T-helper 2 cell treated with Interferon-gamma antibody and Interleukin-4, amounts not matched to agents 5 μg/mL and 100 μg/mL, for 36 hours (primary cell): ENCODE data around the gene CCDC201.

Experiments
- DNase-seq: peaks from one replicate; pipeline ENCODE4 v3.0.0; 2021; ENCODE audit warnings: low spot score
- H3K27ac Mint-ChIP-seq: one replicate; pipeline ENCODE4 v1.8.0; 2021; ENCODE audit warnings: mild to moderate bottlenecking, mixed read lengths
- H3K27me3 Mint-ChIP-seq: one replicate; pipeline ENCODE4 v1.8.0; 2021; ENCODE audit warnings: low read depth, mixed read lengths
- H3K36me3 Mint-ChIP-seq: one replicate; pipeline ENCODE4 v1.8.0; 2021; ENCODE audit warnings: low read depth, mixed read lengths
- H3K4me1 Mint-ChIP-seq: one replicate; pipeline ENCODE4 v1.8.0; 2021; ENCODE audit warnings: low read depth, mixed read lengths
- H3K4me3 Mint-ChIP-seq: one replicate; pipeline ENCODE4 v1.8.0; 2022; ENCODE audit warnings: mild to moderate bottlenecking, moderate library complexity, mixed read lengths
- H3K9me3 Mint-ChIP-seq: one replicate; pipeline ENCODE4 v1.8.0; 2021; ENCODE audit warnings: mixed read lengths

The CCDC201 gene

GRCh38 chr7:45909561-45909960, 36.7 kb upstream of the CCDC201 start:
- H3K4me3 Mint-ChIP-seq: no peak overlapping the region
- DNase-seq: no peak
- no peaks in the 10 kb centered on the region for H3K27me3 Mint-ChIP-seq
- no peaks in the 10 kb centered on the region for H3K4me1 Mint-ChIP-seq
- no peaks in the 10 kb centered on the region for H3K36me3 Mint-ChIP-seq
- no peaks in the 10 kb centered on the region for H3K9me3 Mint-ChIP-seq
- H3K27ac Mint-ChIP-seq: no peak overlapping the region

GRCh38 chr7:45902820-45903219, 29.9 kb upstream of the CCDC201 start:
- Mint-ChIP-seq H3K27ac (no peak overlapping the region), H3K9me3 (no peaks in the 10 kb centered on the region), H3K36me3 (no peaks in the 10 kb centered on the region), H3K4me1 (no peaks in the 10 kb centered on the region), H3K4me3 (no peak overlapping the region), H3K27me3 (peaks cover 4% of the 10 kb centered on the region)
- no peak for DNase-seq

DNA sequence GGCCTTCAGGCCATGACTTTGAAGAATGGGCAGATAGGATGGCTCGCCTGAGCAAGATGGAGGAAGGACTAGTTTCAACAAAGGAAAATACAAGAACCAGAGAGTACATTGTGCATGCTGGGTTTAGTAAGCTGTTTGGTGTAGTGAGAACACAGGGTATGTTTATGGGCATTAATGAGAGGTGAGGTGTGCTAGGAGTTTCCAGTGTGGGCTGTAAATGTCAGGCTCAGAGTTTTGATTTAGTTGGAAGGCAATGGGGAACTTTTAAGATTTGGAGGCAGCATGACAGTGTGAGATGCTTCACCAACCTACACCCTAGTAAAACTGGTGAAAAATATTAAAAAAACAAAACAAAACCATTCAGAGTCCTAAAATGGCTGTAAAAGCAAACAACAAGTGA, 28.7 kb upstream of the CCDC201 start:
- H3K27ac Mint-ChIP-seq: no peak overlapping the region

GRCh38 chr7:45898222-45898621, 25.3 kb upstream of the CCDC201 start:
- Mint-ChIP-seq H3K27ac (no peak overlapping the region), H3K36me3 (no peaks in the 10 kb centered on the region), H3K4me1 (no peaks in the 10 kb centered on the region), H3K9me3 (no peaks in the 10 kb centered on the region), H3K4me3 (no peak overlapping the region), H3K27me3 (peaks cover 13% of the 10 kb centered on the region)
- no peak for DNase-seq

More for the DNA sequence above, 28.7 kb upstream of the CCDC201 start:
- H3K36me3 Mint-ChIP-seq: no peaks in the 10 kb centered on the region
- no peaks in the 10 kb centered on the region for H3K4me1 Mint-ChIP-seq
- DNase-seq: no peak
- H3K27me3 Mint-ChIP-seq: peaks cover 4% of the 10 kb centered on the region
- no peak overlapping the region for H3K4me3 Mint-ChIP-seq
- H3K9me3 Mint-ChIP-seq: no peaks in the 10 kb centered on the region

- H3K4me3 Mint-ChIP-seq: no peak overlapping the region
- H3K27me3 Mint-ChIP-seq: peaks cover 13% of the 10 kb centered on the region
- no peak for DNase-seq
These were observed 24.3 kb upstream of the CCDC201 start for GRCh38 chr7:45897042-45897690.

DNA sequence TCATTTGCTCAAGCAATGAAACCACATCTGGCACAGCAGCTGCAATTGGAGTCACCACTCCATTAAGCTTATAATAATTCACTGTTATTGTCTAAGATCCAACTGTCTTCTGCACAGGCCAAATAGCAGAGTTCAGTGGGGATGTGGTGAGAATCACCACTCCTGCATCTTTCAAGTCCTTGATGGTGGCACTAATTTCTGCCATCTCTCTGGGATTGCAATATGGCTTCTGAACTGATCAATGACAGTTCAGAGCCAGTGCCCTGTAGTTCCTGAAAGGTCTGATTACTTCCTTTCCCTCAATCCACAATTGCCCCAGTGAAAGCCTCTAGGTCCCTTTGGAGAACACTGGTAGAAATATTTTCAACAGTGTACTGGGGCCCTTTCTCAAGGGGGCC, 21.8 kb upstream of the CCDC201 start:
- no peak overlapping the region for H3K27ac Mint-ChIP-seq
- no peaks in the 10 kb centered on the region for H3K9me3 Mint-ChIP-seq
- H3K27me3 Mint-ChIP-seq: peaks cover 26% of the 10 kb centered on the region

More at GRCh38 chr7:45897042-45897690, 24.3 kb upstream of the CCDC201 start:
- Mint-ChIP-seq H3K27ac (no peak overlapping the region), H3K36me3 (no peaks in the 10 kb centered on the region), H3K4me1 (no peaks in the 10 kb centered on the region), H3K9me3 (no peaks in the 10 kb centered on the region)

GRCh38 chr7:45893996-45894664, 21.2 kb upstream of the CCDC201 start:
- H3K27ac Mint-ChIP-seq: no peak overlapping the region
- no peaks in the 10 kb centered on the region for H3K9me3 Mint-ChIP-seq
- no peak for DNase-seq
- no peaks in the 10 kb centered on the region for H3K36me3 Mint-ChIP-seq
- no peak overlapping the region for H3K4me3 Mint-ChIP-seq
- no peaks in the 10 kb centered on the region for H3K4me1 Mint-ChIP-seq
- peaks cover 30% of the 10 kb centered on the region for H3K27me3 Mint-ChIP-seq

More for the DNA sequence above, 21.8 kb upstream of the CCDC201 start:
- H3K4me3 Mint-ChIP-seq: no peak overlapping the region
- DNase-seq: no peak
- H3K36me3 Mint-ChIP-seq: no peaks in the 10 kb centered on the region
- H3K4me1 Mint-ChIP-seq: no peaks in the 10 kb centered on the region

GRCh38 chr7:45893374-45893995, 20.6 kb upstream of the CCDC201 start:
- Mint-ChIP-seq H3K27me3 (peaks cover 33% of the 10 kb centered on the region), H3K4me3 (no peak overlapping the region), H3K4me1 (no peaks in the 10 kb centered on the region), H3K27ac (no peak overlapping the region), H3K9me3 (no peaks in the 10 kb centered on the region), H3K36me3 (no peaks in the 10 kb centered on the region)
- DNase-seq: no peak

GRCh38 chr7:45892407-45893035, 19.6 kb upstream of the CCDC201 start:
- H3K27me3 Mint-ChIP-seq: peaks cover 39% of the 10 kb centered on the region
- no peak for DNase-seq
- H3K4me1 Mint-ChIP-seq: no peaks in the 10 kb centered on the region
- no peaks in the 10 kb centered on the region for H3K36me3 Mint-ChIP-seq
- H3K4me3 Mint-ChIP-seq: no peak overlapping the region
- no peak overlapping the region for H3K27ac Mint-ChIP-seq
- H3K9me3 Mint-ChIP-seq: no peaks in the 10 kb centered on the region

- H3K27me3 Mint-ChIP-seq: peaks cover 47% of the 10 kb centered on the region
- DNase-seq: no peak
These were observed 18.9 kb upstream of the CCDC201 start for GRCh38 chr7:45891462-45892402.

DNA sequence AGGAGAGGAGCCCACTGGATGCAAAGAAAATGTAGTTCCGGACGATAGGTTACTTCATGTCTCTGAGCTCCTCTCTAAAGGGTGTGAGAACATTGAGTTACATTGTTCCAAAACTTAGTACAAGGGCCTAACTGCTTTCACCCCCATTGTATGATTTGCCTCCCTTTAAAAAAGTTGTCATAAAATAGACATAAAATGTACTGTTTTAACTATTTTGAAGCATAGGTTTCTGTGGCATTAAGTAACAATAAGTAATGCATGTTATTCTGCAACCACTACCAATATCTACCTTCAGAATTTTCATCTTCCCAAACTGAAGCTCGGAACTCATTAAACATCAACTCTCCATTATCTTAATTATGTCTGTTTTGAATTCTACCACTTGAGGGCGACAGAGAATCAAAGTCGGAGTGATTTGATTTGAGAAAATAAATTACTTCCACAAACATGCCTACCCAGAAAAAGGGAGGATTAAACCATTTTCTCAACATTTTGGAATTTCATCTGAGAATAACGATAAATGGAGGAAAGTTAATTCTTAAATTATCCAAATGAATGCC, 18.1 kb upstream of the CCDC201 start:
- H3K4me3 Mint-ChIP-seq: no peak overlapping the region
- DNase-seq: no peak
- H3K9me3 Mint-ChIP-seq: no peaks in the 10 kb centered on the region
- H3K4me1 Mint-ChIP-seq: no peaks in the 10 kb centered on the region
- H3K27ac Mint-ChIP-seq: no peak overlapping the region
- H3K27me3 Mint-ChIP-seq: peaks cover 50% of the 10 kb centered on the region
- no peaks in the 10 kb centered on the region for H3K36me3 Mint-ChIP-seq

More at GRCh38 chr7:45891462-45892402, 18.9 kb upstream of the CCDC201 start:
- no peak overlapping the region for H3K27ac Mint-ChIP-seq
- no peaks in the 10 kb centered on the region for H3K9me3 Mint-ChIP-seq
- no peaks in the 10 kb centered on the region for H3K36me3 Mint-ChIP-seq
- no peak overlapping the region for H3K4me3 Mint-ChIP-seq
- H3K4me1 Mint-ChIP-seq: no peaks in the 10 kb centered on the region

- H3K9me3 Mint-ChIP-seq: no peaks in the 10 kb centered on the region
- DNase-seq: no peak
- H3K36me3 Mint-ChIP-seq: no peaks in the 10 kb centered on the region
- H3K4me1 Mint-ChIP-seq: no peaks in the 10 kb centered on the region
- H3K27me3 Mint-ChIP-seq: peaks cover 50% of the 10 kb centered on the region
- no peak overlapping the region for H3K4me3 Mint-ChIP-seq
- H3K27ac Mint-ChIP-seq: no peak overlapping the region
These were observed 17.4 kb upstream of the CCDC201 start for GRCh38 chr7:45890125-45890901.
